ENCODE results near the gene GPR155. TPM values are rescaled to one million over a fixed set of nuclear protein-coding genes. Genes with fewer than 3 reads are reported as not detected.

GPR155 gene
- total and polyA plus RNA-seq, 2 of the 4 experiments (the other 2 are of a cell fraction) = 2.3 to 3.4 TPM

GRCh38 chr2:174450021-174450816 is 36.6 kb downstream of the GPR155 start:
- H2AK9ac ChIP-seq (replicated peaks; ENCODE audit: low read depth, low read length, poor library complexity) = no peak overlapping the region
- no peak overlapping the region for H3K56ac ChIP-seq (ENCODE audit: extremely low read depth, insufficient read depth, low read length)
- H3K4me3 ChIP-seq (ENCODE audit: insufficient read depth, low read depth, low read length) = no peak overlapping the region
- no peaks in the 10 kb centered on the region for H3K4me1 ChIP-seq (ENCODE audit: control insufficient read depth, insufficient read depth, low read length)
- H3K4ac ChIP-seq (ENCODE audit: low read depth, low read length) = no peak overlapping the region
- no peak overlapping the region for H2BK5ac ChIP-seq (ENCODE audit: low read depth, low read length, poor library complexity, severe bottlenecking)
- DNase-seq (no peak), ATAC-seq (ENCODE audit: low read depth) (no peak)
- H3K4me2 ChIP-seq (ENCODE audit: low read depth, low read length) = no peak overlapping the region
- no peak overlapping the region for H3K23ac ChIP-seq (ENCODE audit: low read depth, low read length)
- H3K79me1 ChIP-seq (ENCODE audit: low read depth in 1 of 2, low read length in 2 of 2) = no peaks in the 10 kb centered on the region
- no peak overlapping the region for H4K91ac ChIP-seq (ENCODE audit: insufficient read depth, low read depth, low read length)
- in situ Hi-C loops (cut with MboI; ENCODE audit: low sequenced_read_pairs) (loop anchor here (25.0 kb wide), 1 partner anchor 537 kb away; no protein-coding TSS in a partner anchor), dilution Hi-C loops (cut with HindIII; ENCODE audit: low sequenced_read_pairs, unreplicated experiment) (no loop called here), intact Hi-C loops (cut with micrococcal nuclease) (no loop called here)
- H3K9ac ChIP-seq (ENCODE audit: low read depth, low read length) = no peak overlapping the region
- H3K36me3 ChIP-seq (ENCODE audit: control insufficient read depth, insufficient read depth, low read length) = no peaks in the 10 kb centered on the region
- WGBS, 2 experiments (ENCODE audit: extremely low coverage in 2 of 2, insufficient read length in 1 of 2) = no CpG with 5 or more reads among the region's 4 CpGs
- no peak overlapping the region for H2BK15ac ChIP-seq (ENCODE audit: low read depth, low read length)
- H4K20me1 ChIP-seq (ENCODE audit: insufficient read depth, low read length) = no peaks in the 10 kb centered on the region
- no peaks in the 10 kb centered on the region for H3K27me3 ChIP-seq (ENCODE audit: control insufficient read depth, insufficient read depth, low read length)
- no peak overlapping the region for H3K18ac ChIP-seq (ENCODE audit: low read depth, low read length)
- no peaks in the 10 kb centered on the region for H3K9me3 ChIP-seq (ENCODE audit: control insufficient read depth, insufficient read depth, low read length)
- H3K9me1 ChIP-seq (ENCODE audit: insufficient read depth, low read length) = no peaks in the 10 kb centered on the region
- ChIA-PET POLR2A (ENCODE audit: unreplicated experiment) (no interaction called here), CTCF (interaction anchor here (1.1 kb wide), 1 partner anchor 97 kb away, joined by 3 read pairs; no protein-coding TSS in a partner anchor)
- H4K8ac ChIP-seq (ENCODE audit: low read depth in 2 of 2, low read length in 2 of 2) = no peak overlapping the region
- H2AFZ ChIP-seq (replicated peaks; ENCODE audit: low read length, poor library complexity) = no peak overlapping the region
- BruUV-seq (replicated peaks) = no TSS peak
- H2AK5ac ChIP-seq (ENCODE audit: low read depth, low read length) = no peak overlapping the region
- no peak overlapping the region for H2BK20ac ChIP-seq (ENCODE audit: low read depth, low read length)
- H4K5ac ChIP-seq (ENCODE audit: low read depth, low read length) = no peak overlapping the region
- H3K14ac ChIP-seq (replicated peaks; ENCODE audit: low read depth, low read length) = no peak overlapping the region
- H2BK120ac ChIP-seq (ENCODE audit: low read depth, low read length) = no peak overlapping the region
- H3K27ac ChIP-seq (ENCODE audit: insufficient read depth, low read length) = no peak overlapping the region
- TF ChIP-seq, protein P1, sequence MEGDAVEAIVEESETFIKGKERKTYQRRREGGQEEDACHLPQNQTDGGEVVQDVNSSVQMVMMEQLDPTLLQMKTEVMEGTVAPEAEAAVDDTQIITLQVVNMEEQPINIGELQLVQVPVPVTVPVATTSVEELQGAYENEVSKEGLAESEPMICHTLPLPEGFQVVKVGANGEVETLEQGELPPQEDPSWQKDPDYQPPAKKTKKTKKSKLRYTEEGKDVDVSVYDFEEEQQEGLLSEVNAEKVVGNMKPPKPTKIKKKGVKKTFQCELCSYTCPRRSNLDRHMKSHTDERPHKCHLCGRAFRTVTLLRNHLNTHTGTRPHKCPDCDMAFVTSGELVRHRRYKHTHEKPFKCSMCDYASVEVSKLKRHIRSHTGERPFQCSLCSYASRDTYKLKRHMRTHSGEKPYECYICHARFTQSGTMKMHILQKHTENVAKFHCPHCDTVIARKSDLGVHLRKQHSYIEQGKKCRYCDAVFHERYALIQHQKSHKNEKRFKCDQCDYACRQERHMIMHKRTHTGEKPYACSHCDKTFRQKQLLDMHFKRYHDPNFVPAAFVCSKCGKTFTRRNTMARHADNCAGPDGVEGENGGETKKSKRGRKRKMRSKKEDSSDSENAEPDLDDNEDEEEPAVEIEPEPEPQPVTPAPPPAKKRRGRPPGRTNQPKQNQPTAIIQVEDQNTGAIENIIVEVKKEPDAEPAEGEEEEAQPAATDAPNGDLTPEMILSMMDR (conservative IDR thresholded peaks at IDR 0.05; ENCODE audit: low read depth, low read length) = no peak
- no peak for TF ChIP-seq RAD21 (IDR thresholded peaks at IDR 0.05; ENCODE audit: low read length)
- no peak for TF ChIP-seq SMC3 (IDR thresholded peaks at IDR 0.05; ENCODE audit: low read depth, low read length)
- TF ChIP-seq MXI1 (IDR thresholded peaks at IDR 0.05; ENCODE audit: borderline replicate concordance, low read depth, low read length) = no peak
- TF ChIP-seq NFE2L2 (IDR thresholded peaks at IDR 0.05; ENCODE audit: low read depth, low read length) = no peak
- no peak for TF ChIP-seq RCOR1 (IDR thresholded peaks at IDR 0.05; ENCODE audit: insufficient replicate concordance, low read length)
- TF ChIP-seq RFX5 (IDR thresholded peaks at IDR 0.05; ENCODE audit: low read depth, low read length) = no peak
- no peak for TF ChIP-seq MAFK (IDR thresholded peaks at IDR 0.05; ENCODE audit: low read depth, low read length)
- TF ChIP-seq FOS (IDR thresholded peaks at IDR 0.05; ENCODE audit: low read depth, low read length) = no peak
- no peak for TF ChIP-seq POLR2A (IDR thresholded peaks at IDR 0.05; ENCODE audit: low read depth, low read length)
- TF ChIP-seq MAZ (IDR thresholded peaks at IDR 0.05; ENCODE audit: borderline replicate concordance, low read depth, low read length) = no peak
- no peak for TF ChIP-seq CEBPB (IDR thresholded peaks at IDR 0.05; ENCODE audit: low read depth, low read length)
- TF ChIP-seq, protein P2, sequence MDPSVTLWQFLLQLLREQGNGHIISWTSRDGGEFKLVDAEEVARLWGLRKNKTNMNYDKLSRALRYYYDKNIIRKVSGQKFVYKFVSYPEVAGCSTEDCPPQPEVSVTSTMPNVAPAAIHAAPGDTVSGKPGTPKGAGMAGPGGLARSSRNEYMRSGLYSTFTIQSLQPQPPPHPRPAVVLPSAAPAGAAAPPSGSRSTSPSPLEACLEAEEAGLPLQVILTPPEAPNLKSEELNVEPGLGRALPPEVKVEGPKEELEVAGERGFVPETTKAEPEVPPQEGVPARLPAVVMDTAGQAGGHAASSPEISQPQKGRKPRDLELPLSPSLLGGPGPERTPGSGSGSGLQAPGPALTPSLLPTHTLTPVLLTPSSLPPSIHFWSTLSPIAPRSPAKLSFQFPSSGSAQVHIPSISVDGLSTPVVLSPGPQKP (IDR thresholded peaks at IDR 0.05; ENCODE audit: borderline replicate concordance, low read depth, low read length) = no peak
- TF ChIP-seq BHLHE40 (IDR thresholded peaks at IDR 0.05; ENCODE audit: low read depth, low read length) = no peak
- TF ChIP-seq CHD1 (IDR thresholded peaks at IDR 0.05; ENCODE audit: low read depth, low read length) = no peak

All from IMR-90 (cell line).